ENCODE results near the gene P2RX1.

The P2RX1 gene

GRCh38 chr17:3887804-3888203 is 28.5 kb downstream of the P2RX1 start:
- DNase-seq (ENCODE audit: low read depth), result no peak

DNA sequence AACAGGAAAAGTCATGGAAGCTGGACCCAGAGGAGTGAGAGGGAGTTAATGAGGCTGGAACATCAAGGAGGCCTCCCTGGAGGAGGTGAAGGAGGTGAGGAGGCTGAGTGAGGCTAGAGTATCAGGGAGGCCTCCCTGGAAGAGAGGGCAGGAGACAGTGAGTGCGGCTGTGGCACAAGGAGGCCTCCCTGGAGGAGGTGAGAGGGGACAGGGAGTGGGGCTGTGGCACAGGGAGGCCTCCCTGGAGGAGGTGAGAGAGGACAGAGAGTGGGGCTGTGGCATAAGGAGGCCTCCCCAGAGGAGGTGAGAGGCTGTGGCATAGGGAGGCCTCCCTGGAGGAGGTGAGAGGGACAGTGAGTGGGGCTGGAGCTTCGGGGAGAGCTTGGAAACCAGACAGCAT is 28.9 kb downstream of the P2RX1 start:
- DNase-seq (ENCODE audit: low read depth), result no peak

GRCh38 chr17:3886776-3887175 is 29.5 kb downstream of the P2RX1 start:
- no peak for DNase-seq (ENCODE audit: low read depth)

DNA sequence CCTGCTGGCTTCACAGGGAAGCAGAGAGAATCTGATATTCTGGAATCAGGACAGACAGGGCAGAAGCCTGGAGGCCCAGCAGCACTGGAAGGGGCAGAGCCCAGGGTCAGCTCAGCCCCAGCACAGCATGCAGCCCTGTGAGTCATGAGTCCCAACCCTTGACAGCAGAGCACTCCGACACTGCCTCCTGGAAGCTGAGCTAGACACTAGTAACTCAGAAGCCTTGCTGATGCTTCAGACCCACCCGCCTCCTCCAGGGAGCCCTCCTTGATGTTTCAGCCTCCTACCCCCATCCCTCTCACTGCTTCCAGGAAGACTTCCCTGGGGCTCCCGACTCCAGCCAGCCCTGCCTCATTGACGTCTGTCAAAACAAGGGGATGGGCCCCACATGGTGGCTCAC is 30.3 kb downstream of the P2RX1 start:
- DNase-seq (ENCODE audit: low read depth), result peak; percentile 57

DNA sequence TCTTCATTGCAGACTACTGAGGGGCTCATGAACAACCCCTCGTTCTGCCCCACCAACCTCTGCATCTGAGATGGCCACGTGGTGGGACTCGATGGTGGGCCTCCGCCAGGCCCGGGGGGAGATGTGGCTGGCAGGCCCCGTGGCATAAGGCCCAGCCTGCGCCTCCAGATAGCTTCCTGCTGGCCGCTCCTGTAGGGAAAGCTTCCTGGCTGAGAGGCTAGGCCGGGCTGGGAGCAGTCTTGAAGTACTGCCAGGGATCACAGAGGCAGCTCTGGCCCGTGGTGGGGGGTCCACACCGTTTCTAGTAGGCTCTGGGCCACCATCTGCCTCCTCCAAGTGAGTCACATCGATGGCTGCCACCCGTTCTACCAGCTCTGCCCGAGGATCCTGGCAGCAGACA is 31.0 kb downstream of the P2RX1 start:
- no peak for DNase-seq (ENCODE audit: low read depth)

GRCh38 chr17:3884188-3884587 is 32.1 kb downstream of the P2RX1 start:
- no peak for DNase-seq (ENCODE audit: low read depth)

GRCh38 chr17:3882276-3882675 is 34.0 kb downstream of the P2RX1 start:
- no peak for DNase-seq (ENCODE audit: low read depth)

- no peak for DNase-seq (ENCODE audit: low read depth)
Measured at GRCh38 chr17:3880983-3881382, 35.3 kb downstream of the P2RX1 start.

GRCh38 chr17:3879591-3880417 is 36.5 kb downstream of the P2RX1 start:
- DNase-seq (ENCODE audit: low read depth), result no peak

GRCh38 chr17:3879186-3879585 is 37.1 kb downstream of the P2RX1 start:
- DNase-seq (ENCODE audit: low read depth), result peak; percentile 63

- no peak for DNase-seq (ENCODE audit: low read depth)
Measured at GRCh38 chr17:3877220-3877619, 39.0 kb downstream of the P2RX1 start.

GRCh38 chr17:3875317-3875716 is 40.9 kb downstream of the P2RX1 start:
- DNase-seq (ENCODE audit: low read depth), result no peak

DNA sequence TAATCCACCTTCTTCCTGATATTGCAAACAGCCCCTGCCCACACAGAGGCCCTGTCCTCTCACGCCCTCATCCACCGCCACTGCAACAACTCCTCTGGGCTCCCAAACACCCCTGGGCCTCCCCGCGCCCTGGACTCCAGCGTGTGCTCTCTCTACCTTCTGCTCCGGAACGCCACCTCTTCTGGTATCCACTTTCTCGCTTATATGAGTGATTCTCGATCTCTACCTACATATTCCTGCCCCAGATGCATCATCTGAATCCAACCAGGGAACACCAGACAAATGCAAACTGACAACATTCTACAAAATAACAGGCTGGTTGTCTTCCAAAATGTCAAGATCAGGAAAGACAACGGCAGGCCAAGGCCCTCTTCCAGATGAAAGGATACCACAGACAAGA is 42.4 kb downstream of the P2RX1 start:
- no peak for DNase-seq (ENCODE audit: low read depth)

GRCh38 chr17:3870871-3871306 is 45.4 kb downstream of the P2RX1 start:
- no peak for DNase-seq (ENCODE audit: low read depth)

GRCh38 chr17:3867606-3868005 is 48.7 kb downstream of the P2RX1 start:
- no peak for DNase-seq (ENCODE audit: low read depth)

GRCh38 chr17:3867106-3867505 is 49.2 kb downstream of the P2RX1 start:
- DNase-seq (ENCODE audit: low read depth), result no peak

GRCh38 chr17:3866276-3866675 is 50.0 kb downstream of the P2RX1 start:
- DNase-seq (ENCODE audit: low read depth), result no peak

DNA sequence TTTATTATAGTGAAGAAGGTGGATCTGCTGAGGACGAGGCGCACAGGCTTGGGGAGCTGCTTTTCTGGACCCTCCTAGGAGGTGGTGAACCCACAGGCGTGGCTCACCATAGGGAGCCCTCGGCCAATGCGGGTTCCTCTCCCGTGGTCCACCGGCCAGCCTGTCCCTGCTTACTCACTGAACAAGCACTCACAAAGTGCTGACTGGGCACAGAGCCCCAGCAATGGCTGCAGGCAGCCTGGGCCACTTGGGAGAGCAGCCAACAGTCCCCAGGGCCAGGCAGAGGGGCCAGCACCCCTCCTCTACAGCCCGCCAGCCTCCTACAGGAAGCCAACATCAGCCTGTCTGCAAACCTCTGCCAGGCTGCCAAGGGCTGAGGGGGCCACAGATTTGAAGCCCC is 51.1 kb downstream of the P2RX1 start:
- no peak for DNase-seq (ENCODE audit: low read depth)

DNA sequence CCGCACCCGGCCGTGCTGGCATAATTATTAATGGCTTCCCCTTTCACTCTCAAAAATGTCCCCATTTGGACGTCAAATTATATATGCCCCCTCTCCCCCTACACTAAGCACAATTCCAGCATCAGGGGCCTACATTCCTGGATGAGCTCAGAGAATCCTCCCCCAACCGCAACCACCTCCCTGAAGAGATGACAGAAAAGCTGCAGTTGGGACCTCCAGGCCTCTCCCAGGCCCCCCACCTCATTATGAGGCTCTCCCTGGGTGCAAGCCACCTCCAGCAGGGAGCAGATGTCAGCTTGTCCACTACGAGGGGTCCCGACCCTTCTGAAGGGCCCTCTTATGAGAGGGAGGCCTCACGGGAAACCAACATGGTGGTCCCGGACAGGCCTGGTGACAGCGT is 51.7 kb downstream of the P2RX1 start:
- no peak for DNase-seq (ENCODE audit: low read depth)

DNA sequence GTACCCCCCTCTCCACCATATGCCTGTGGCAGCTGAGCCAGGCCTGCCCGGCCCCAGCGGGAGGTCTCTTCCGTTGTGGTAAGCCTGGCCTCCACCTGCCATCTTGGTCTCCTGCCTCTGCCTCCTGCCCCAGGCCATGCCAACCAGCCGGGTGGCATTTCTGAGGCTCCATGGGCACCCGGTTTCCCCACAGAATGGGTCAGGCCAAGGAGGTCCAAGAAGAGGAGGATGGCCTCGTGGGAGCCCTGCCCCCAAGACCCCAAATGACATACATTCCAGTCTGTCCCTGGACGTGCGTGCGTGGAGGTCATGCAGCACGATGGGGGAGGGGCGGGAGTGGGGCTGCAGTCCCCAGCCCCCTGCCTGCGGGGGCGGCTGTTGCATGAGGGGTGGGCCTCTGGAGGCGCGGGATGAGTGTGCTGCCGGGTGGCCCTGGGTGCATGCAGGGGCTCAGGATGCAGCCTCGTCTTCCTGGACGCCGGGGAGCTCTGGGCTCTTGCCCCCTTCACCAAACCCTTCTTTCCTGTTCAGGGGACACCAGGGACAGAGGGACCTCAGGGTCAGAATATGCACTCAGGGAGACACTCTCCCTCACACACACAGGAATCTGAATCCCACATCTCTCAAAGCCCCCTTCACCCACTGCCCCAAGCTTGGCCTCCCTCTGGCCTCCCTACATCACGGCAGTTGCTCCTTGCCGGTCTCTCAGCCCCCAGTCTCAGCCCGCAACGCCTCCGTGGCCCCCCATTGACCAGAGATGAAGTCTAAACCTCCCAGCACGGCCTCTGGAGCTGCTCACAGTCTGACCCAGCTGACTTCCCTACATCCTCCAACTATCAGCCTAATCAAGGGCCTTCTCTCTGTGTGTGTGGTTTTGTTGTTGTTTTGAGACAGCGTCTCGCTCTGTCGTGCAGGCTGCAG is 54.2 kb downstream of the P2RX1 start:
- DNase-seq (ENCODE audit: low read depth), result no peak

DNA sequence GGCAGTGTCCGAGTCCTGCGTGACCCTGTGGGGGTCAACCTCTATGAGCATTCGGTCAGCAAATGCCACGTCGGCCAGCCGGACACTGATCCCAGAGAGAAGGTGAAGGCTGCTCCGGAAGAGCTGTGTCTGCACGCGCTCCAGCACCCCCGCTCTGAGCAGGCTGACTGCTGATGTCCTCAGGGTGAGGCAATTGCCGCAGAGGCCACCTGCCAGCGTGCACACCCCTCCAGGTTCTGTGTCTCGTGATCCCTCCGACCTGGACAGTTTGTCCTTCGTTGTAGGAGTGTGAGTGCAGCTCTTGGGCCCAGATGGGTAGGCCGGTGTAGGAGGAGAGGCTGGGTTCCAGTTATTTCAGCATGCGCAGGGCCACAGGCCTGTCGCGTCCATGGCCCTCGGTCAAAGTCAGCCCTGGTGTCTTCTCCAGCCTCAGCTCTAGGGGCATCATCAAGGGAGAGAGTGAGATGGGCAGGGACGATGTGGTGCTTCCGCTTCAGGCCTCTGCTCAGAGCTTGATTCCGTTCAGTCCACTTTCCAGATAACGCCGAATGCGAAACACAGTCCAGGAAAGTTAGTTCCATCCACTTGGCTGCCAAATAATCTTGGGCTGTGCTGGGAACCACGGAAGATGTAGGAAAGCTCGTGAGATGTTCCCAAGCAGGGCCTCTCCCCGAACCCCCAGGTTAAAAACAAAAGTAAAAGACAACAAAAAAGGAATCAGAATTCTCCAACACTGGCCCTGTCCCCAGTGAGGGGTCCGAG is 55.1 kb downstream of the P2RX1 start:
- DNase-seq (ENCODE audit: low read depth), result no peak

GRCh38 chr17:3859940-3860339 is 56.3 kb downstream of the P2RX1 start:
- DNase-seq (ENCODE audit: low read depth), result no peak

Measured in stromal cell of bone marrow (primary cell).